Glutamatergic neuron (in vitro differentiated cells): Measurements from ENCODE around the gene CMPK2. TPM values are rescaled to one million over a fixed set of nuclear protein-coding genes. Genes with fewer than 3 reads are reported as not detected.
A peak's percentile ranks its signal among the peaks of the same experiment; 100 is the strongest.
"Not testable (repeated sequence)": the region's sequence is repeated elsewhere in the genome, so short reads cannot be mapped to it uniquely, and the experiment has no call there.

Experiments used
- DNase-seq: peaks from one replicate; pipeline ENCODE4 v3.0.0; 2022
- H3K27ac Mint-ChIP-seq: one replicate; pipeline ENCODE4 v1.8.0; 2020; ENCODE audit warnings: mild to moderate bottlenecking, mixed read lengths, inconsistent platforms; ENCODE audit not compliant: unreplicated experiment
- H3K27me3 Mint-ChIP-seq: one replicate; pipeline ENCODE4 v1.8.0; 2020; ENCODE audit warnings: mild to moderate bottlenecking, moderate library complexity, mixed read lengths, inconsistent platforms; ENCODE audit not compliant: unreplicated experiment
- H3K36me3 Mint-ChIP-seq: one replicate; pipeline ENCODE4 v1.8.0; 2020; ENCODE audit warnings: mild to moderate bottlenecking, mixed read lengths, inconsistent platforms; ENCODE audit not compliant: unreplicated experiment
- H3K4me1 Mint-ChIP-seq: one replicate; pipeline ENCODE4 v1.8.0; 2020; ENCODE audit warnings: mild to moderate bottlenecking, low read depth, mixed read lengths, inconsistent platforms; ENCODE audit not compliant: unreplicated experiment
- H3K4me3 Mint-ChIP-seq: one replicate; pipeline ENCODE4 v1.8.0; 2020; ENCODE audit warnings: mild to moderate bottlenecking, mixed read lengths, inconsistent platforms; ENCODE audit not compliant: unreplicated experiment
- H3K9me3 Mint-ChIP-seq: one replicate; pipeline ENCODE4 v1.8.0; 2020; ENCODE audit warnings: mild to moderate bottlenecking, moderate library complexity, mixed read lengths, inconsistent platforms; ENCODE audit not compliant: unreplicated experiment
- total RNA-seq: library from RNA; stranded (reverse); fragmentation: NEBNext Ultra II Directional; extraction: Animal tissue kit (Norgen Biotek cat#: 25700); gene quantifications from one replicate; pipeline ENCODE4 v1.2.1, GENCODE V29; 2021; ENCODE audit not compliant: unreplicated experiment
- TF ChIP-seq, protein P1 (sequence below): fragments of 200-600 bp; sonication (generic); IDR thresholded peaks from one replicate; pipeline ENCODE4 v1.5.0; 2021; ENCODE audit not compliant: partially characterized antibody, unreplicated experiment

Gene CMPK2
- total RNA-seq, 1 donor from 2014 or later: 0.81 TPM

DNA sequence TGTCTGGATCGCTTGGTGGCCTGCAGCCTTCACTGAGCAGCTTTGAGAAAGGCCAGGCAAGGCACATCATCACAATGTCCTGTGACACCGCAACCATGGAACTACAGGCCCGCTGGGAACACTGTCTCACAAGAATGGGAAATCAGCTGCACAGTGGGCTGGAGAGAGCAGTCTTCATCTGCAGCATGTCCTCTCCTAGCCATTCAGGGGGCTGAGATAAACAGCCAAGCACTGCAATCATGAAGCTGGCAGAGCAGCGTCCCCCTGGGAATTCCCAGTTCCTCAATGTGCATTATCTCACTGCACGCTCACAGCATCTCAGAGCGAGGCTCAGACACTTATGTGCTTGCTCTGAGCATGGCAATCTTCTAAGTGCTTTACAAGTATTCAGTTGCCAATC, 1.9 kb downstream of the CMPK2 start:
- H3K27me3 Mint-ChIP-seq: peaks cover 14% of the 10 kb centered on the region
- no peak overlapping the region for H3K4me3 Mint-ChIP-seq
- DNase-seq: peak; percentile 68
- H3K36me3 Mint-ChIP-seq: peaks cover 15% of the 10 kb centered on the region
- H3K9me3 Mint-ChIP-seq: peaks cover 15% of the 10 kb centered on the region
- H3K27ac Mint-ChIP-seq: no peak overlapping the region
- TF ChIP-seq, protein P1, sequence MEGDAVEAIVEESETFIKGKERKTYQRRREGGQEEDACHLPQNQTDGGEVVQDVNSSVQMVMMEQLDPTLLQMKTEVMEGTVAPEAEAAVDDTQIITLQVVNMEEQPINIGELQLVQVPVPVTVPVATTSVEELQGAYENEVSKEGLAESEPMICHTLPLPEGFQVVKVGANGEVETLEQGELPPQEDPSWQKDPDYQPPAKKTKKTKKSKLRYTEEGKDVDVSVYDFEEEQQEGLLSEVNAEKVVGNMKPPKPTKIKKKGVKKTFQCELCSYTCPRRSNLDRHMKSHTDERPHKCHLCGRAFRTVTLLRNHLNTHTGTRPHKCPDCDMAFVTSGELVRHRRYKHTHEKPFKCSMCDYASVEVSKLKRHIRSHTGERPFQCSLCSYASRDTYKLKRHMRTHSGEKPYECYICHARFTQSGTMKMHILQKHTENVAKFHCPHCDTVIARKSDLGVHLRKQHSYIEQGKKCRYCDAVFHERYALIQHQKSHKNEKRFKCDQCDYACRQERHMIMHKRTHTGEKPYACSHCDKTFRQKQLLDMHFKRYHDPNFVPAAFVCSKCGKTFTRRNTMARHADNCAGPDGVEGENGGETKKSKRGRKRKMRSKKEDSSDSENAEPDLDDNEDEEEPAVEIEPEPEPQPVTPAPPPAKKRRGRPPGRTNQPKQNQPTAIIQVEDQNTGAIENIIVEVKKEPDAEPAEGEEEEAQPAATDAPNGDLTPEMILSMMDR: no peak
- peaks cover 12% of the 10 kb centered on the region for H3K4me1 Mint-ChIP-seq

DNA sequence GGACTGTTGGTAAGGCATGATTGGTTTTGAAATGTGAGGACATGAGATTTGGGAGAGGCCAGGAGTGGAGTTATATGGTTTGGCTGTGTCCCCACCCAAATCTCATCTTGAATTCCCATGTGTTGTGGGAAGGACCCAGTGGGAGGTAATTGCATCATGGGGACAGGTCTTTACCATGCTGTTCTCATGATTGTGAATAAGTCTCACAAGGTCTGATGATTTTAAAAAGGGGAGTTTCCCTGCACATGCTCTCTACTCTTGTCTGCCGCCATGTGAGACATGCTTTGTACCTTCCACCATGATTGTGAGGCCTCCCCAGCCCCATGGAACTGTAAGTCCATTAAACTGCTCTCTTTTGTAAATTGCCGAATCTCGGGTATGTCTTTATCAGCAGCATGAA, 5.4 kb downstream of the CMPK2 start:
- Mint-ChIP-seq H3K36me3 (peaks cover 27% of the 10 kb centered on the region), H3K9me3 (peaks cover 9% of the 10 kb centered on the region)
- DNase-seq: no peak

DNA sequence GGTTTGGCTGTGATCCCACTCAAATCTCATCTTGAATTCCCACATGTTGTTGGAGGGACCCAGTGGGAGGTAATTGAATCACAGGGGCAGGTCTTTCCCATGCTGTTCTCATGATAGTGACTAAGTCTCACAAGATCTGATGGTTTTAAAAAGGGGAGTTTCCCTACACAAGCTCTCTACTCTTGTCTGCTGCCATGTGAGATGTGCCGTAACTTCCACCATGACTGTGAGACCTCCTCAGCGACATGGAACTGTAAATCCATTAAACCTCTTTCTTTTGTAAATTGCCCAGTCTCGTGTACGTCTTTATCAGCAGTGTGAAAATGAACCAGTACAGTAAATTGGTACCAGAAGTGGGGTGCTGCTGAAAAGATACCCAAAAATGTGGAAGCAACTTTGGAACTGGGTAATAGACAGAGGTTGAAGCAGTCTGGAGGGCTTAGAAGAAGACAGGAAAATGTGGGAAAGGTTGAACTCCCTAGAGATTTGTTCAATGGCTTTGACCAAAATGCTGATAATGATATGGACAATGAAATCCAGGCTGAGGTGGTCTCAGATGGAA, 7.2 kb downstream of the CMPK2 start:
- not testable (repeated sequence) for H3K4me3 Mint-ChIP-seq, H3K9me3 Mint-ChIP-seq, H3K4me1 Mint-ChIP-seq, H3K27ac Mint-ChIP-seq, H3K27me3 Mint-ChIP-seq, DNase-seq
- H3K36me3 Mint-ChIP-seq: peaks cover 27% of the 10 kb centered on the region

More for the DNA sequence above, 5.4 kb downstream of the CMPK2 start:
- no peak overlapping the region for H3K4me3 Mint-ChIP-seq
- peaks cover 10% of the 10 kb centered on the region for H3K27me3 Mint-ChIP-seq
- no peak overlapping the region for H3K27ac Mint-ChIP-seq
- TF ChIP-seq, protein P1: no peak
- H3K4me1 Mint-ChIP-seq: peaks cover 8% of the 10 kb centered on the region

DNA sequence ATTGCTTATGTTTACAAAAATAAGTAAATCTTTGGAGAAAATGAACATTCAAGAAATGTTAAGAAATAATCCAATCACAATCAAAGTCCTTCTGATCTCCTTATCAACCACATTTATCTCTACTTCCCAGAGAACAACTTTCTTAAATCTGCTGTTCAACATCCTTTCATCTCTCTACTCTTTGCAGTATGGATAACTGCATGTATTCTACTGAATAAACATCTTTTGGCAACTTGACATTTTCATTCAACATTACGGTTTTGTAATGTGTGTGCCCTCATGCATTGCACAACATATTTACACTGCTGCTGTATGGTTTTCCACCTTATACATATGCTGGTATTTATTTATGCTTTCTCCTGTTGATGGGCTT, 9.2 kb downstream of the CMPK2 start:
- TF ChIP-seq, protein P1: no peak
- H3K36me3 Mint-ChIP-seq: peaks cover 23% of the 10 kb centered on the region
- peaks cover 6% of the 10 kb centered on the region for H3K9me3 Mint-ChIP-seq
- H3K27me3 Mint-ChIP-seq: peaks cover 3% of the 10 kb centered on the region
- no peaks in the 10 kb centered on the region for H3K4me1 Mint-ChIP-seq
- DNase-seq: no peak
- no peak overlapping the region for H3K4me3 Mint-ChIP-seq
- no peak overlapping the region for H3K27ac Mint-ChIP-seq

DNA sequence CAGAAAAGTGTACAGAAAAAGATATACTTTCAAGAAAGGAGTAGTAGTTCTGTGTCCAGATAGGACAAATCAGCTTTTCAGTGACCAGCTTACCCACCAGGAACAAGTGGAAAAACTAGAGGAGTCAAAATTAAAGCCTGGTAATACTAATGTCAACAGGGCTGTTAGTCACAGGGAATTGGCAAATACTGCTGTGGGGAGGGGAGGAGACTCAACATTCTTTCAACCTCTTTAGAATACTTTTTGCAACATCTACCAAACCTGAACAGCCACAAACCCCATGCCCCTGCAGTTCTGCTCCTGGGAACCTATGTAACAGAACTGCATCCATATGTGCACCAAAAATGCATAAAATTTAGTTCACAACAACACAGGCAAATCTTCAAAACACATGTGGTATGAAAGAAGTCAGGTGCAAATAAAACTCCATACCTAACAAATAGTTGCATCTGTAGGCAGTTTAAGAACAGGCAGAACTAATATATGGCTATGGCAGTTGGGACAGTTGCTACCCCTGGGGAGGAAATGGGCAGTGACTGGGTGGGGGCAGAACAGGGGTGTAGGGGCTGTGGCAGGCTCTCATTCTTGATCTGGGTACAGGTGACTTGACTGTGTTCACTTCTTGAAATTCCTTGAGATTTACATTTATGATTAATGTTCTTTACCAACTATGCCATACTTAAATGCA, 9.7 kb downstream of the CMPK2 start:
- Mint-ChIP-seq H3K4me3 (no peak overlapping the region), H3K9me3 (peaks cover 6% of the 10 kb centered on the region)

More for the DNA sequence above, 9.7 kb downstream of the CMPK2 start:
- H3K4me1 Mint-ChIP-seq: no peaks in the 10 kb centered on the region
- no peak for DNase-seq
- no peak overlapping the region for H3K27ac Mint-ChIP-seq
- H3K27me3 Mint-ChIP-seq: peaks cover 2% of the 10 kb centered on the region
- H3K36me3 Mint-ChIP-seq: peaks cover 22% of the 10 kb centered on the region
- TF ChIP-seq, protein P1: no peak
